HG03571 (cell line): Measurements from ENCODE around the gene TMEM242.

ENCODE experiments used
- ATAC-seq: cut with Tn5 transposase; IDR thresholded peaks from one replicate; pipeline ENCODE4 v1.9.1; 2021; ENCODE audit not compliant: unreplicated experiment

Gene TMEM242

DNA sequence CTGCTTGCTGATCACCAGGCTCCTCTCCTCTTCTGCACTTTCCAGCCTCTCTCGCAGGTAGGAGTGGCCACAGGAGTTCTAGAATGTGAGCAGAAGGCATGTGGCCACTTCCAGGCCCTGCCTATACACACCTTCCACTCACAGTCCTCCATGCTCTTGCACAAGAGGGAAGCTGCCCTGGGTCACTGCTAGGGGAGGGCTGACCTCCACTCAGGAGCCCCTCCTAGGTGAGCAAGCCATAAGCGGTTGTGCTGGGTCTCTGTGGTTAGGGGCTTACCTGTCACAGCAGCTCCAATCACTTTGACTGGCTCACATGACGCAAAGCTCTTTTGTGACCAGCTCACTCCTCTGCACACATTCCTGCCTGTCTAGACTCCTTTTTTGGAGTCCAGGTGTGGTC, 68.2 kb downstream of the TMEM242 start:
- no peak for ATAC-seq

DNA sequence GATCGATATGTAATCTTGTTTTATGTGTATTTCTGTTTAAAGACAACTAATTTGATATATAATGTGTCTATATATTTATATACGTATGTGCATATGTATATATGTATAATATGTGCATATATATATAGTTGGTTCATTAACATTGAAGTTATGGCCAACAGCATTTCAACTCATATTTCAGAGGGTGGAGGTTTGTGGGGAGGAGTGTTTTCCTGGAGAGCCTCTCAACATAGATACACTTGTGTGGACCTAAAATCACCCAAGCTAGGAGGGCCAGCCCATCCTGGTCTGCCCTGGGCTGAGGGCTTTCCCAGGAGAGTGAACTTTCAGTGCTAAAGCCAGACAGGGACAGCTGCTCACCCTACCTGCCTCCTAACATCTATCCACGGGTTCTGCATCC, 68.8 kb downstream of the TMEM242 start:
- ATAC-seq: no peak

DNA sequence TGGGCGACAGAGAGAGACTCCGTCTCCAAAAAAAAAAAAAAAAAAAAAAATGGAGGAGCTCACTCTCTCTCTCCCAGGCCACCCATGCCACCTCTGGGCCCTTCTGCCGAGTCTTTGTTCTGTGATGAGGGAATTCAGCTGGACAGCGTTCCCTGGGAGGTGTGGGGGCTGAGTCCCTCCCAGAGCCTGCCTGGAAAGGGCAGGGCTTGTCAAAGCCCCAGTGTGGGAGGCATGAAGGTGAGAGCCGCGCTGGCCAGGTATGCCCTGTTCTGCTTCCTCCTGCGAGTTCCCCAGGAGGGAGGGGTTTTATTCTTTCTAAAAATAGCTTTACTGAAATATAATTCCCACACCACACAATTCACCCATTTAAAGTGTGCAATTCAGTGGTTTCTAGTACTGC, 69.6 kb downstream of the TMEM242 start:
- no peak for ATAC-seq

GRCh38 chr6:157253017-157253416, 70.3 kb downstream of the TMEM242 start:
- ATAC-seq: no peak

DNA sequence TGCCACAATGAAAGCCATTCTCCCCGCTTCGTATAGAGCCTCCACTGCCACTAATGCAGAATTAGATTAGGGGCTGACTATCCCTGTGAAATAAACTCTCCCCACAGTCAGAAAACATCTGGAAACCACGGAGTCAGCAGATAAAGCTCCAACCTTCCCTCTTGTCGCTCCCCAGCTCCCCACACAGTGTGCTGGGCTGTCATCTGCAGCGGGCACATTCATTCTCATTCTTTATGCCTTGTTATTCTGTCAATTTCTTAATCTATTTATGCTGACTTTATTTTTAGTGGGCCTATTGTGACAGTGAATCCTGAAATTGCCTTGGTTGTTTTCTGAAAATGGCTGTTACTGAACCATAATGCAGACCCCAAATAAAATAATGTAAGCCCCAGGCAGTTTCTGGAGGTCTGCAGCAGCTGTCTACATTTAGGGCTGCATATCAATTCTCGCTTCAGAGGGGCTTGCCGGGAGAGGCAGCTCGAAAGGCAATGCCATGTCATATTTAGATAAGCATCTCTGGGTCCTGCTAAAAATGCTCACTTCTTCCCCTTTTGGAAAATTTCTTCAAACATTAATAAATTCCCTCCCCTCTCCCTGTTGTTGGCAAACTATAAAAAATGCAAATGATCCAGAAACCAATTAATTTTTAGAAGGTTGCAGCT, 71.6 kb downstream of the TMEM242 start:
- no peak for ATAC-seq

DNA sequence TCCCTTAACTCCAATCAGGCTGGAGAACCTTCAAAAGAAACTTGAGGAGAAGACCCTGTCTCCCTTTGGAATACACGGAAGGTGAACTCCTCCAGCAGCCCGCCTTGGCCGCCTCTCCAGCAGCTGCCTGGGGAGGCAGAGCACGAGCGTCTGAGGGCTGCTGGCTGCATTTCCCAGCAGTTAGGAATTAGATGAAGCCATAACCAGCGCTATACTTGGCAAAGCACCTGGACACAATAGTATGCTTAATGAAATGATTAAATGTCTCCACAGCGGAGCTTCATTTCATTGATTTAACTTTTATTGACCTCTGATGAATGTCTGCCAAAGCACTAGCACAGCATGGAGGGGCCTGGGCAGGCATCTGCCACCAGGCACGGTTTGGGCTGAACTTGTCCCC, 73.5 kb downstream of the TMEM242 start:
- no peak for ATAC-seq

- ATAC-seq: no peak
Measured at GRCh38 chr6:157248264-157248663, 75.1 kb downstream of the TMEM242 start.

GRCh38 chr6:157246771-157247484, 76.4 kb downstream of the TMEM242 start:
- no peak for ATAC-seq

DNA sequence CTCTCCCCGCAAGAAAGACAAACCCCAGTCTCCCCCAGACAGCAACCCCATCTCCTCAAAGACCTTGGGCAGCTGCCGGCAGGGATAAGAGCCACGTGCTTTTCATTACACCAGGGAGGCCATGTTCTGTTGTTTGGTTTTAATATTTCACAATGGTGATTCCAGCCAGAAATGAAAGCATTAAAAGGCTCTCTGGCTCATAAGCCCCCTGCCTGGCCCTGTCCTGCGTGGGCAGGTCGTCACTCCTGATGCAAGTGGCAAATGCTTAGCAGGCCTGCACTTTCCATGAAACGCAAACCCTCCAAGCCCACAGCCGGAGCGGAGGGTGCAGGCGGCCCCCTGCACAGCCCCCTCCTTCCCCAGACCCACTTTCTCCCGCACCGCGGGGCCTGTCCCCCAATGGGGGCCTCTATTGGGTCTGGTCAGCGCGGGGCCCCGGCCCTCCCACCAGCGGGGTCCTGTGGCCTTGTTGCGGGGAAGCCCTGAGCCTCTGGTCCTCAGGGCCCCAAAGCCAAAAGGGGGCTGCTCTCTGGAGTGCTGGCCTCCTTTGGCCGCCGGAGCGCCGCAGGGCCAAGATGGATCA, 77.2 kb downstream of the TMEM242 start:
- ATAC-seq: no peak

DNA sequence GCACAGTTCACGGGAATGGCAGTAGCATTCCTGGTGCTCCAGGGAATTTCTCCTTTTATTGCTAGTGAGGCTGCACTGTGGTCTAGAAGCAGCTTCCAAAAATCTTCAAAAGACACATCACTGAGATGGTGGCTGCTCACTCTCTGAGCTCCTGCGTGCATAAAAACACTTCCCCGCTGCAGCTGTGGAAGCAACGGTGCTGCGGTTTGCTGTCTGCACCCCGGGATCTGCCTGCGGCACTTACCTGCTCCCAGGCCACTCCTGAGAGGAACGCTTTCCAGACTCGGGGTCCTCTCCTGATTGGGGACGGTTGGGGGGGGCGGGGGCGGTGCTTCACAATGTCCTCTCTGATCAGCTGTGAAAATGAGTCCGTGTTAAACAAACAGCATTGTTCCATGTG, 77.9 kb downstream of the TMEM242 start:
- ATAC-seq: no peak

GRCh38 chr6:157244780-157245179, 78.5 kb downstream of the TMEM242 start:
- ATAC-seq: no peak

DNA sequence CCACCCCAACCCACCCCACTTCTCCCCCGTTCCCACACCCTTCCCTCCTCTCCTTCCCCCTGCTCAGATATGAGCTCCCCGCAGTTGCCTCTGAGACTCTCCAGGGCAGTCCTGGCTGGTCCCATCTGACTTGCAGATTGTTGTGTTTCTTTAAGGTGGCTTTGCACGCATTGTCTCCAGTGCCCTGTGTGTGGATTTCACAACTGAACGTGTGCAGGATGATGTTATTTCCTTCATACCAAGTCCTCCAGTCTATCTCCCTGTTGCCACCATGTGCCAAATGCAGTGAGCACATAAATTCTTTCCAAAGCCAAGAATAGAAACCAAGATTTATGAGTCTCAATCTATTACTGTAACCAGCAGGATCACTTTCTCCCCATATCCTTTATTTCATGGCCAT, 79.1 kb downstream of the TMEM242 start:
- no peak for ATAC-seq

DNA sequence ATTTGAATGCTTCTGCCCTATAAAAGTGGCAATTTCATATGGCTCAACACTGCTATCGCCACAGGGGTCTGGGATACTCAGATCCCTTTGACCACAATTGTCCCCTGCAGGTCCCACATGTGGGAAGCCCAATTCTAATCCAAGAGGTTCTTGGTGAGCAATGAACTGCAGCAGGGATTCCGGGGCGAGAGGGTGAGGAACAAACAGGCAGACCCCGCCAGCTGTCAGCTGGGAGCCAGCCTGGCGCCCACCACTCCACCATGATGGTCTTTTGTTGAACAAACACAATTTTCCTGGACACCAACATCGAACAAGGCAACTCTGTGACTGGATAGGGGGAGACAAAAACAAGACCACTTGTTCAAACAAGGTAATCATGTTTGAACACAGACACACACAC, 80.5 kb downstream of the TMEM242 start:
- ATAC-seq: no peak

- no peak for ATAC-seq
Measured at GRCh38 chr6:157240960-157241311, 82.4 kb downstream of the TMEM242 start.

DNA sequence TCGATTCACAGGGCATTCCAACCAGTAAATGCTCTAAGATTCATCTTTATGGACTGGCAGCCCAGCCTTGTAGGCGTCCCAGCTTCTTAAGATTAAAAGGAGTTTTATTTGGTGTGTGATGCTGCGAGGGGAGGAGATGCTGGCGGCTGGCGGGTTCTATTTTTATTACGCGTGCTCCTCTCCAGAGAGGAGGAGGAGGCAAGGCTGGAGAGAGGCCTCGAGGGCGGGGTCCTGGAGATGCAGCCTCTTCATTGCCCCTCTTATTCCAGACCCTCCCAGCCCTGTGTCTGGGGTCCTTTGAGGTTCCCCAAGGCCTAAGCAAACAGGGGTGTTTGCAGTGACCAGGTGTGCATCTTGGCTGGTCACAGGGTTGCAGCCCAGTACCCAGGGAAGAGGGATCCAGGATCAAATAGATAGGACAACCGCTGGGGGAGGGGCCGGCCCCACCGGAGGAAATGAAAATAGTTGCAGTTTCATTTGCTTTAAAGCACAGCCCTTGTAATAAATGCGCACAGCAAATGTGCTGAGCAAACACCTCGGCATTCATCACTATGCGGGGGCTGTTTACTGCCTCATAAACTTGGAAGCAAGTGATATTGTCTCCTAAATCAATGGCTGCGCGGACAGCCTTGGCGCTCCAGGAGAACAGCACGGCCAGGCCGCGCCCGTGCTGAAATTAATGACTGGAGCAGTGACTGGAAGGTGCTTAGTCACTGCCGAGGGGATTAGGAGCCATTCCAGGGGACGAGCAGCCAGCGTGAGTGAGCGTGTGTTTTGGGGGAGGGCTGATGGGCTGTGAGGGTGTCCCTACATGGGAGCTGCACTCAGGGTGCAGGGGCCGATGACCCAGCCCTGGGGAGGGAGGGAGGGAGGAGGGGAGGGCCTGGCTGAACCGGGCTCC, 83.0 kb downstream of the TMEM242 start:
- ATAC-seq: no peak

- no peak for ATAC-seq
Measured at GRCh38 chr6:157239671-157240058, 83.7 kb downstream of the TMEM242 start.
